ENCODE results near the gene CADPS2. TPM values are rescaled to one million over a fixed set of nuclear protein-coding genes. Genes with fewer than 3 reads are reported as not detected.
A peak's percentile ranks its signal among the peaks of the same experiment; 100 is the strongest.

CADPS2 gene
- total and polyA plus RNA-seq, 2 of the 8 experiments (the other 6 are each of a cell fraction or from before 2014, with no cell fraction given) = 8.9 to 22.3 TPM

- Histone ChIP-seq H3K56ac (replicated peaks; ENCODE audit: insufficient read length, low read depth, low read length) (no peak overlapping the region), H2AK5ac (ENCODE audit: low read depth, low read length) (no peak overlapping the region), H3K14ac (ENCODE audit: insufficient read length) (no peak overlapping the region), H2AFZ (ENCODE audit: low read length) (0 out of 2 replicates have a peak overlapping the region, but pooled peaks have one; percentile 38), H2BK120ac (replicated peaks; ENCODE audit: low read depth, low read length) (no peak overlapping the region), H4K5ac (ENCODE audit: insufficient read length, low read depth, low read length) (no peak overlapping the region), H3K36me3 (ENCODE audit: control insufficient read depth in 2 of 4, insufficient read depth in 4 of 4, low read length in 3 of 4) (no peaks in the 10 kb centered on the region), H3K9me3 (ENCODE audit: insufficient read depth in 2 of 2, low read depth in 1 of 2, low read length in 1 of 2) (no peaks in the 10 kb centered on the region), H3K79me2 (ENCODE audit: control insufficient read depth in 1 of 2, insufficient read depth in 2 of 2, low read length in 2 of 2) (no peaks in the 10 kb centered on the region), H3K27me3 (replicated peaks in 1 of 4; ENCODE audit: control insufficient read depth in 3 of 4, extremely low read depth in 1 of 4, insufficient read depth in 3 of 4, low read length in 3 of 4) (no peaks in the 10 kb centered on the region), H3K18ac (ENCODE audit: extremely low read depth, low read length) (no peak overlapping the region), H3K9ac (replicated peaks in 1 of 4; ENCODE audit: extremely low read depth in 1 of 4, low read depth in 3 of 4, low read length in 3 of 4) (no peak overlapping the region), H2BK15ac (ENCODE audit: low read length) (no peak overlapping the region), H2BK20ac (ENCODE audit: low read length) (no peak overlapping the region), H2BK5ac (ENCODE audit: low read depth, low read length) (no peak overlapping the region), H4K91ac (replicated peaks; ENCODE audit: insufficient read length, low read length) (no peak overlapping the region), H2BK12ac (ENCODE audit: low read depth, low read length) (no peak overlapping the region), H3K4me2 (ENCODE audit: insufficient read depth in 1 of 2, low read depth in 2 of 2, low read length in 2 of 2) (no peak overlapping the region), H3K27ac (ENCODE audit: low read depth, low read length) (no peak overlapping the region), H4K8ac (ENCODE audit: extremely low read depth, insufficient read depth, low read length) (no peak overlapping the region), H3K23me2 (ENCODE audit: low read depth, low read length) (no peaks in the 10 kb centered on the region), H4K20me1 (replicated peaks in 1 of 2; ENCODE audit: control insufficient read depth in 1 of 2, insufficient read depth in 2 of 2, low read length in 2 of 2) (no peaks in the 10 kb centered on the region), H3K79me1 (ENCODE audit: low read depth, low read length) (no peaks in the 10 kb centered on the region), H3K23ac (ENCODE audit: insufficient read length) (no peak overlapping the region), H3K4ac (replicated peaks; ENCODE audit: insufficient read length, low read depth, low read length) (no peak overlapping the region), H3K4me1 (replicated peaks in 1 of 4; ENCODE audit: control insufficient read depth in 3 of 4, insufficient read depth in 4 of 4, low read length in 3 of 4) (no peaks in the 10 kb centered on the region; a peak in 2 of 7 replicates), H3K4me3 (ENCODE audit: extremely low read depth in 1 of 4, insufficient read depth in 2 of 4, low read depth in 3 of 4, low read length in 4 of 4) (no peak overlapping the region)
- no peak for DNase-seq (ENCODE audit: low read depth in 1 of 2, low spot score in 2 of 2)
- POLR2A ChIA-PET (ENCODE audit: partially characterized antibody) = no interaction called here
- CTCF ChIA-PET (ENCODE audit: partially characterized antibody) = interaction anchor here (0.6 to 2.3 kb wide), 4 partner anchors 12 to 265 kb away, joined by 3 to 5 read pairs (median 3); partner anchors contain the start of gene CADPS2
- no peak for FAIRE-seq
- 78% methylated on average over 5 of the region's 5 CpGs; no CpG with 5 or more reads in 1 of the 2 experiments for WGBS, 2 experiments (ENCODE audit: extremely low coverage in 1 of 2, insufficient coverage in 1 of 2, insufficient read length in 1 of 2, insufficient replicate concordance in 2 of 2, low coverage in 1 of 2, low lambda C conversion rate in 2 of 2, missing lambda C conversion rate in 1 of 2)
- TF ChIP-seq ATF3 (IDR thresholded peaks at IDR 0.05; ENCODE audit: insufficient read depth, low read depth, low read length) (peak; percentile 25; the same call in 1 of the 2 replicates), SP1 (IDR thresholded peaks at IDR 0.05; ENCODE audit: low read depth, low read length) (0 out of 2 replicates have a peak, but pooled peaks have one; percentile 20), BACH1 (IDR thresholded peaks at IDR 0.05; ENCODE audit: low read length) (no peak), CTCF (IDR thresholded peaks at IDR 0.05; ENCODE audit: control extremely low read depth in 1 of 3, insufficient read depth in 1 of 3, low read depth in 1 of 3, low read length in 3 of 3) (peak in 1 of 3 experiments; percentile 29; a peak in 2 of 4 replicates), USF2 (IDR thresholded peaks at IDR 0.05; ENCODE audit: low read length) (peak; percentile 72)
Measured at GRCh38 chr7:122902751-122903495, 16.7 kb upstream of the CADPS2 start.

Data from H1 (cell line).